Brain microvascular endothelial cell (primary cell): ENCODE results near the gene MAP3K9.

Experiments used
- DNase-seq: peaks from one replicate; pipeline ENCODE4 v3.0.0-alpha.2; 2020
- H3K27ac ChIP-seq: fragments of 250-450 bp; sonication (Bioruptor Pico); 2 replicates; pipeline ENCODE4 v1.5.1; 2020; ENCODE audit warnings: mild to moderate bottlenecking, moderate library complexity
- H3K27me3 ChIP-seq: fragments of 250-450 bp; sonication (Bioruptor Pico); replicated peaks from 2 replicates; pipeline ENCODE4 v1.5.1; 2020; ENCODE audit warnings: mild to moderate bottlenecking
- H3K36me3 ChIP-seq: fragments of 250-450 bp; sonication (Bioruptor Pico); replicated peaks from 2 replicates; pipeline ENCODE4 v1.5.1; 2020; ENCODE audit warnings: mild to moderate bottlenecking
- H3K4me3 ChIP-seq: 2 replicates; pipeline ENCODE4 v1.5.1; 2011; ENCODE audit warnings: low read depth, mild to moderate bottlenecking, control low read depth, low read length, moderate library complexity
- in situ Hi-C: cut with HindIII; loops from 2 replicates; pipeline ENCODE4 v1.10.0; 2017; ENCODE audit warnings: low sequenced_read_pairs, low pct_ligation_motif_present
- TF ChIP-seq, protein P1 (sequence below): IDR thresholded peaks from 2 replicates; pipeline ENCODE4 v1.5.1; 2011; ENCODE audit warnings: low read depth, mild to moderate bottlenecking, moderate library complexity, low read length, control low read depth, inconsistent platforms; ENCODE audit errors: missing control alignments

Gene MAP3K9

DNA sequence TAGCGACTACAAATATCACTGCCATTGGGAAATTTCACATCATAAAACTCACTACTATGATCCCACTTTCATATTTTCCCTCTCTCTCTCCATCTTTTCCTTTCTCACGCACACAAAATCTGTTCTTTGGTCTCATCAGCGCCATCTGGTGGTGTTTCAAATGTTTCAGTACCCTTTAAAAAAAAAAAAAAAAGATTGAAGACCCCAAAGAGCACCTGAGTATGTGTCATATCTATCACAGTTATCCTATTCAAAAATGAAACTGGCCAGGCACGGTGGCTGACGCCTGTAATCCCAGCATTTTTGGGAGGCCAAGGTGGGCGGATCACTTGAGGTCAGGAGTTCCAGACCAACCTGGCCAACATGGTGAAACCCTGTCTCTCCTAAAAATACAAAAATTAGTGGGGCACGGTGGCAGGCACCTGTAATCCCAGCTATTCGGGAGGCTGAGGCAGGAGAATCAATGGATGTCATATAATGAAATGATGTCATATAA lies 95.2 kb downstream of the MAP3K9 start:
- H3K36me3 ChIP-seq, result no peaks in the 10 kb centered on the region
- TF ChIP-seq, protein P1, sequence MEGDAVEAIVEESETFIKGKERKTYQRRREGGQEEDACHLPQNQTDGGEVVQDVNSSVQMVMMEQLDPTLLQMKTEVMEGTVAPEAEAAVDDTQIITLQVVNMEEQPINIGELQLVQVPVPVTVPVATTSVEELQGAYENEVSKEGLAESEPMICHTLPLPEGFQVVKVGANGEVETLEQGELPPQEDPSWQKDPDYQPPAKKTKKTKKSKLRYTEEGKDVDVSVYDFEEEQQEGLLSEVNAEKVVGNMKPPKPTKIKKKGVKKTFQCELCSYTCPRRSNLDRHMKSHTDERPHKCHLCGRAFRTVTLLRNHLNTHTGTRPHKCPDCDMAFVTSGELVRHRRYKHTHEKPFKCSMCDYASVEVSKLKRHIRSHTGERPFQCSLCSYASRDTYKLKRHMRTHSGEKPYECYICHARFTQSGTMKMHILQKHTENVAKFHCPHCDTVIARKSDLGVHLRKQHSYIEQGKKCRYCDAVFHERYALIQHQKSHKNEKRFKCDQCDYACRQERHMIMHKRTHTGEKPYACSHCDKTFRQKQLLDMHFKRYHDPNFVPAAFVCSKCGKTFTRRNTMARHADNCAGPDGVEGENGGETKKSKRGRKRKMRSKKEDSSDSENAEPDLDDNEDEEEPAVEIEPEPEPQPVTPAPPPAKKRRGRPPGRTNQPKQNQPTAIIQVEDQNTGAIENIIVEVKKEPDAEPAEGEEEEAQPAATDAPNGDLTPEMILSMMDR, result peak; percentile 59

DNA sequence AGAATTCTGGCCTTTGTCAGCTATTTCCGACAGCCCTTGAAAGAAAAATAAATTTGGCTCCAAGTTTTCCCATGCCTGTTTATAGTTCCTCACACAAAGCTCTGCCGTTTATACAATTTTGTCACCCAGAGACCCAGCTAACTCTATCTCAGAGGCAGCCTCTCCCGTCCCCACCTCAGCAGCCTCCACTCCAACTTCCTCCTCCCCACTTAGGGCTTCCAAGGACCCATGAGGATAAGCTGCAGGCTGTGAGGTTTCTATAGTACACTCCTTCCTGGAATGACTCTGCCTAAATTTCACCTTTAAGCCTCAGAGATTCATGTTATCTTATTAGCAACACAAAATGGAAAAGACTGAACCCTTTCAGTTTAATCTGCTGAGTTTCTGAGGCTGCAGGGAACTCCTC lies 95.8 kb downstream of the MAP3K9 start:
- H3K36me3 ChIP-seq, result no peaks in the 10 kb centered on the region
- DNase-seq, result no peak
- TF ChIP-seq, protein P1, result no peak
- no peak overlapping the region for H3K4me3 ChIP-seq
- no peaks in the 10 kb centered on the region for H3K27me3 ChIP-seq
- H3K27ac ChIP-seq, result no peak overlapping the region
- in situ Hi-C loops, result no loop called here

More for the DNA sequence above, 95.2 kb downstream of the MAP3K9 start:
- no peaks in the 10 kb centered on the region for H3K27me3 ChIP-seq
- no peak overlapping the region for H3K27ac ChIP-seq
- in situ Hi-C loops, result no loop called here
- peak; percentile 14 for DNase-seq
- no peak overlapping the region for H3K4me3 ChIP-seq

DNA sequence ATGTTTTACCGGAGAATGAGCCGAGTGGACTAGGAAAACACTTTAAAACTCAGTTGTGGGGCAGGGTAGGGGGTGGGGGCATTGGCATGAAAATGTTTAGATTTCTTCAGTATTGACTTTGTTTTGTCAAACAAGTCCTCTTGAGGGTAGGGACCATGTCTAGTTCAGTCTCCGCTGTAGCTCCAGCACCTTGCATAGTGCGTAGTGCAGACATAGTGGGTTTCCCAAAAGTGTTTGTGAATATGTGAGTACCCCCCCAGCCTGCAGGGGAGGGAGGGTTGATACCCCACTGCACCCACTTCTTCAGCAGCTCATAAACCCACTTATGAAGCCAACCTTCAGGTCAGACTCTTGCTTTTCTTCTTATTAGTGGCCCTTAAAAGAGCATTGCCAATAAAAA lies 96.2 kb downstream of the MAP3K9 start:
- TF ChIP-seq, protein P1, result no peak
- H3K27me3 ChIP-seq, result no peaks in the 10 kb centered on the region
- no peaks in the 10 kb centered on the region for H3K36me3 ChIP-seq
- no peak for DNase-seq
- no peak overlapping the region for H3K27ac ChIP-seq
- in situ Hi-C loops, result no loop called here
- H3K4me3 ChIP-seq, result no peak overlapping the region

DNA sequence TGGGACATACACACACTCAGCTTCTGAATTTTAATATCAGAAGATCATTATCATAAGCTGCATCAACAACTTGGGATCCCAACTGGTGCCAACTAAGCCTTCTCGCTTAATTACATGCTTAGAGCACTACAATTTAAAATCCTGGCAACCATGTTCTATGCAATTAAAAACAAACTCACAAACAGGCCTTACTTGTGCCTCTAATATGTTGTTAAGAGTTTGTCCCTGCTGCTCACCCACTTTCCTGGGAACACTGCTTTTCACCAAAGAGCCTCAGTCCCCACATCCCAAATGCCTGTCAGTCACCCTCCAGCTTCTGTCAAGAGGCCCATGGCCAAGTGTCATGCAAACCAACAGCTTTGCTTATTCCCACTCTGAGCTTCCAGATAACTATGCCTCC lies 97.9 kb downstream of the MAP3K9 start:
- in situ Hi-C loops, result no loop called here

DNA sequence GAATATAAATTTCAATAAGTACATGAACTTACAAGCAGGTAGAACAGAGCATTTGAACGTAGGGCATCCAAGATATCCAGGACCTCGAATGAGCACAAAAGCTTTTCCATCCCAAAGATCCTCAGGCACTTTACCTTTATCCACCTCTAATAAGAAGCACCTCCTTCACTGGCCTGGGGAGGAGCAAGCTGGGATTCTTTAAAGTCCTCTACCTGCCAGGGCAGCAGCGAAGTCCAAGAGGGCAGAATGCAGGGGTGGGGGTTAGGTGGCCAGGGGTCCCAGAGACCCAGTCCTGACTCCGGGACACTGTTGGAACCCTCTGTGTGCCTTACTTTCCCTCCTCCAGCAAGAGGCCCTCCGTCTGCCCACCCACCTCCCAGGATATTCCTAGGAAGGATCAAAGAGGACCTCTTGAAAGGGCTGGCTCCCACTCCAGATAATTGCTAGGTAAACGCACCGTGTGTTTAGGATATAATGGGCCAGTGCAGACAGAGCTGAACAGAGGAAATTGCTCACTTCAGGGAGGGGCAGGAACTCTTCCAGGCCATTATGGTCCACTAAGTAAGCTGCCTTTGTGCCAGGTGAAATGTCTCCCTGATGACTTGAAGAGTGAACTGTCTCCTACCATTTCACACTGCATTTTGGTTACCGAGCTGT lies 99.5 kb downstream of the MAP3K9 start:
- TF ChIP-seq, protein P1, result no peak
- no peak for DNase-seq
- H3K4me3 ChIP-seq, result no peak overlapping the region
- in situ Hi-C loops, result no loop called here
- no peaks in the 10 kb centered on the region for H3K36me3 ChIP-seq
- H3K27me3 ChIP-seq, result no peaks in the 10 kb centered on the region
- no peak overlapping the region for H3K27ac ChIP-seq

More for the DNA sequence above, 97.9 kb downstream of the MAP3K9 start:
- no peak for DNase-seq
- Histone ChIP-seq H3K4me3 (no peak overlapping the region), H3K36me3 (no peaks in the 10 kb centered on the region), H3K27me3 (no peaks in the 10 kb centered on the region), H3K27ac (no peak overlapping the region)
- TF ChIP-seq, protein P1, result no peak
